Trophoblast cell (in vitro differentiated cells and primary cell): Measurements from ENCODE around the gene GPR173.

Source experiments
- DNase-seq, 2 donors: peaks; one replicate each; pipeline ENCODE4 v3.0.0-alpha.2; 2016
- H2AFZ ChIP-seq: 2 replicates; pipeline ENCODE4 v1.6.1; 2013; ENCODE audit warnings: low read length, moderate library complexity, mild to moderate bottlenecking; ENCODE audit not compliant: insufficient read depth, poor library complexity
- H2AK5ac ChIP-seq: 2 replicates; pipeline ENCODE4 v1.6.1; 2013; ENCODE audit warnings: mild to moderate bottlenecking, low read length
- H2BK120ac ChIP-seq: 2 replicates; pipeline ENCODE4 v1.6.1; 2013; ENCODE audit warnings: low read length, mild to moderate bottlenecking, moderate library complexity; ENCODE audit not compliant: insufficient read depth, poor library complexity
- H2BK12ac ChIP-seq: 2 replicates; pipeline ENCODE4 v1.6.1; 2013; ENCODE audit warnings: mild to moderate bottlenecking, low read length, moderate library complexity
- H2BK5ac ChIP-seq: 2 replicates; pipeline ENCODE4 v1.6.1; 2013; ENCODE audit warnings: low read length, low read depth, moderate library complexity, mild to moderate bottlenecking; ENCODE audit not compliant: poor library complexity
- H3K14ac ChIP-seq: 2 replicates; pipeline ENCODE4 v1.6.1; 2013; ENCODE audit warnings: mild to moderate bottlenecking, low read length
- H3K18ac ChIP-seq: 2 replicates; pipeline ENCODE4 v1.6.1; 2013; ENCODE audit warnings: mild to moderate bottlenecking, low read length
- H3K23ac ChIP-seq: 2 replicates; pipeline ENCODE4 v1.6.1; 2013; ENCODE audit warnings: low read length
- H3K27ac ChIP-seq: 2 replicates; pipeline ENCODE4 v1.5.1; 2013; ENCODE audit warnings: low read depth, mild to moderate bottlenecking, inconsistent platforms, low read length, moderate library complexity
- H3K27me3 ChIP-seq: 2 replicates; pipeline ENCODE4 v1.6.1; 2013; ENCODE audit warnings: inconsistent platforms, mild to moderate bottlenecking, low read length, moderate library complexity; ENCODE audit not compliant: insufficient read depth
- H3K36me3 ChIP-seq, 2 experiments: 1 replicate in 1 of 2; 2 replicates in 1 of 2; pipeline ENCODE4 v1.6.1; 2013; ENCODE audit warnings: low read length in 2 of 2, mild to moderate bottlenecking in 2 of 2, moderate library complexity in 1 of 2; ENCODE audit not compliant: insufficient read depth in 2 of 2, control insufficient read depth in 1 of 2
- H3K4ac ChIP-seq: 2 replicates; pipeline ENCODE4 v1.6.1; 2013; ENCODE audit warnings: low read depth, mild to moderate bottlenecking, low read length, moderate library complexity
- H3K4me1 ChIP-seq, 2 experiments: 1 replicate in 1 of 2; 2 replicates in 1 of 2; pipeline ENCODE4 v1.6.1; 2013; ENCODE audit warnings: low read length in 2 of 2, mild to moderate bottlenecking in 2 of 2, moderate library complexity in 1 of 2; ENCODE audit not compliant: insufficient read depth in 2 of 2, control insufficient read depth in 1 of 2
- H3K4me2 ChIP-seq: 2 replicates; pipeline ENCODE4 v1.6.1; 2013; ENCODE audit warnings: inconsistent platforms, mild to moderate bottlenecking, low read length, moderate library complexity
- H3K4me3 ChIP-seq: 2 replicates; pipeline ENCODE4 v1.5.1; 2013; ENCODE audit warnings: mild to moderate bottlenecking, low read depth, low read length, inconsistent platforms
- H3K79me1 ChIP-seq: one replicate; pipeline ENCODE4 v1.6.1; 2013; ENCODE audit warnings: low read length
- H3K79me2 ChIP-seq: 2 replicates; pipeline ENCODE4 v1.6.1; 2013; ENCODE audit warnings: low read length, mild to moderate bottlenecking; ENCODE audit not compliant: control insufficient read depth, insufficient read depth, poor library complexity
- H3K9ac ChIP-seq: 2 replicates; pipeline ENCODE4 v1.6.1; 2013; ENCODE audit warnings: mild to moderate bottlenecking, low read length
- H3K9me3 ChIP-seq: 2 replicates; pipeline ENCODE4 v1.6.1; 2013; ENCODE audit warnings: low read depth, mild to moderate bottlenecking, control low read depth, inconsistent platforms, low read length; ENCODE audit not compliant: insufficient read depth
- H4K12ac ChIP-seq: 2 replicates; pipeline ENCODE4 v1.6.1; 2013; ENCODE audit warnings: low read depth, mild to moderate bottlenecking, low read length, moderate library complexity
- H4K8ac ChIP-seq: 2 replicates; pipeline ENCODE4 v1.6.1; 2013; ENCODE audit warnings: low read depth, mild to moderate bottlenecking, low read length, moderate library complexity
- H4K91ac ChIP-seq: one replicate; pipeline ENCODE4 v1.6.1; 2013; ENCODE audit warnings: low read depth, mild to moderate bottlenecking, low read length, moderate library complexity
- WGBS: extraction: QIAGEN DNeasy Blood & Tissue Kit; methylation state at CpG from one replicate; pipeline ENCODE4 v1.1.7; 2013; ENCODE audit warnings: missing lambda C conversion rate; ENCODE audit not compliant: insufficient read length, insufficient coverage; ENCODE audit errors: extremely low coverage; 5-methylcytosine and 5-hydroxymethylcytosine counted together

Gene GPR173

GRCh38 chrX:53004038-53004437 lies 44.6 kb upstream of the GPR173 start:
- no CpG with 5 or more reads among the region's 4 CpGs for WGBS
- no peak overlapping the region for H2AFZ ChIP-seq
- no peak overlapping the region for H4K91ac ChIP-seq
- no peaks in the 10 kb centered on the region for H3K36me3 ChIP-seq
- H3K4me2 ChIP-seq: no peak overlapping the region
- H3K79me2 ChIP-seq: no peaks in the 10 kb centered on the region
- H3K79me1 ChIP-seq: no peaks in the 10 kb centered on the region
- H3K27ac ChIP-seq: no peak overlapping the region
- no peaks in the 10 kb centered on the region for H3K9me3 ChIP-seq
- no peak overlapping the region for H3K9ac ChIP-seq
- no peak overlapping the region for H3K18ac ChIP-seq
- no peaks in the 10 kb centered on the region for H3K4me1 ChIP-seq
- no peak overlapping the region for H2BK5ac ChIP-seq
- no peak overlapping the region for H4K8ac ChIP-seq
- no peak overlapping the region for H3K4ac ChIP-seq
- no peak overlapping the region for H3K23ac ChIP-seq
- H4K12ac ChIP-seq: no peak overlapping the region
- H2BK120ac ChIP-seq: no peak overlapping the region
- DNase-seq: no peak
- no peak overlapping the region for H2AK5ac ChIP-seq
- H3K14ac ChIP-seq: no peak overlapping the region
- H2BK12ac ChIP-seq: no peak overlapping the region
- no peaks in the 10 kb centered on the region for H3K27me3 ChIP-seq
- H3K4me3 ChIP-seq: no peak overlapping the region

GRCh38 chrX:53004811-53005210 lies 43.8 kb upstream of the GPR173 start:
- Histone ChIP-seq H3K14ac (no peak overlapping the region), H3K9me3 (no peaks in the 10 kb centered on the region), H3K27ac (no peak overlapping the region), H4K91ac (no peak overlapping the region), H4K8ac (no peak overlapping the region), H3K27me3 (no peaks in the 10 kb centered on the region), H3K36me3 (no peaks in the 10 kb centered on the region), H2AFZ (no peak overlapping the region), H3K4me2 (no peak overlapping the region), H2BK120ac (no peak overlapping the region), H4K12ac (no peak overlapping the region), H2AK5ac (no peak overlapping the region), H2BK12ac (no peak overlapping the region), H3K23ac (no peak overlapping the region), H3K18ac (no peak overlapping the region), H3K9ac (no peak overlapping the region), H3K4me1 (no peaks in the 10 kb centered on the region), H2BK5ac (no peak overlapping the region), H3K79me2 (no peaks in the 10 kb centered on the region), H3K4me3 (no peak overlapping the region), H3K79me1 (no peaks in the 10 kb centered on the region), H3K4ac (no peak overlapping the region)
- WGBS: no CpG with 5 or more reads among the region's 4 CpGs
- DNase-seq: no peak

- H4K8ac ChIP-seq: no peak overlapping the region
- no peak overlapping the region for H3K23ac ChIP-seq
- no peak overlapping the region for H3K14ac ChIP-seq
- H2AFZ ChIP-seq: no peak overlapping the region
- no peak overlapping the region for H2AK5ac ChIP-seq
- no CpG with 5 or more reads among the region's 3 CpGs for WGBS
- no peak overlapping the region for H3K9ac ChIP-seq
- no peaks in the 10 kb centered on the region for H3K4me1 ChIP-seq
- H3K79me2 ChIP-seq: no peaks in the 10 kb centered on the region
- H4K12ac ChIP-seq: no peak overlapping the region
- no peak overlapping the region for H4K91ac ChIP-seq
- no peak overlapping the region for H2BK120ac ChIP-seq
- H3K79me1 ChIP-seq: no peaks in the 10 kb centered on the region
- no peak overlapping the region for H2BK5ac ChIP-seq
- no peak overlapping the region for H3K27ac ChIP-seq
- no peak overlapping the region for H3K4me2 ChIP-seq
- H2BK12ac ChIP-seq: no peak overlapping the region
- H3K4ac ChIP-seq: no peak overlapping the region
- no peak for DNase-seq
- H3K9me3 ChIP-seq: no peaks in the 10 kb centered on the region
- H3K36me3 ChIP-seq: no peaks in the 10 kb centered on the region
- H3K4me3 ChIP-seq: no peak overlapping the region
- H3K18ac ChIP-seq: no peak overlapping the region
- no peaks in the 10 kb centered on the region for H3K27me3 ChIP-seq
These were observed 43.3 kb upstream of the GPR173 start for GRCh38 chrX:53005327-53005726.

- H3K4me2 ChIP-seq: no peak overlapping the region
These were observed 39.6 kb upstream of the GPR173 start for GRCh38 chrX:53009032-53009431.

More at GRCh38 chrX:53009032-53009431, 39.6 kb upstream of the GPR173 start:
- Histone ChIP-seq H3K27me3 (no peaks in the 10 kb centered on the region), H3K79me2 (no peaks in the 10 kb centered on the region), H4K91ac (no peak overlapping the region), H3K4me3 (no peak overlapping the region), H2BK5ac (no peak overlapping the region), H3K9ac (no peak overlapping the region), H3K14ac (no peak overlapping the region), H2AFZ (no peak overlapping the region), H3K9me3 (no peaks in the 10 kb centered on the region), H4K12ac (no peak overlapping the region), H3K23ac (no peak overlapping the region), H3K27ac (no peak overlapping the region), H3K36me3 (no peaks in the 10 kb centered on the region), H3K4ac (no peak overlapping the region), H3K18ac (no peak overlapping the region), H2AK5ac (no peak overlapping the region), H3K4me1 (no peaks in the 10 kb centered on the region), H3K79me1 (no peaks in the 10 kb centered on the region), H4K8ac (no peak overlapping the region), H2BK120ac (no peak overlapping the region), H2BK12ac (no peak overlapping the region)
- DNase-seq: no peak
- WGBS: no CpG with 5 or more reads among the region's 1 CpG
